ENCODE measurements around the gene PTAFR. TPM values are rescaled to one million over a fixed set of nuclear protein-coding genes. Genes with fewer than 3 reads are reported as not detected.

Gene PTAFR
- polyA plus RNA-seq, 1 donor from 2014 or later = 14.6 TPM

DNA sequence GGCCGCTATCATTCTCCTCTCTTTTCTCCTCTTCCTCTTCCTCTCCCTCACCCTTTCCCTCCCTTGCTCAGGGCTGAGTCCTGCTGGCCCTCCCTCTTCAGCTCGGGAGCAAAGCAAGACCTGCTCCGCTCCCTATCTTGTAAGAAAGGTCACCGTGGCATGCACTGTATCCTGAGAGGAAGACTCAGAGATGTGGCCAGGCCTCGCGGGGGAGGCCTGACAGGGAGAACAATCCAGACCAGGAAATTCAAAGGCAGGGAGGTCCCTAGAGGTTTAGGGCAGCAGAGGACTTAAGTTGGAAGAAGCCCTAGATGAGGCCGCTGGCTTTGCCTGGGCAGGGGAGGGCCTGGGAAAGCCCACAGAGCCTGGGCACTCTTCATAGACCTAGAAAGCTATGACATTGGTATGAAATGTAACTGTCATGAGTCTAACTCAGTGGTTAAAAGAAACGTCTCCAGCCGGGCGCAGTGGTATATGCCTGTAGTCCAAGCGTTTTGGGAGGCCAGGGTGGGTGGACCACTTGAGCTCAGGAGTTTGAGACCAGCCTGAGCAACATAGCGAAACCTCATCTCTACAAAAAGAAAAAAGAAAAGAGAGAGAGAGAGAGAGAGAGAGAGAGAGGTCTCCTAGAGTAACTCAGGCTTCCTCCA, 14.6 kb upstream of the PTAFR start:
- H3K36me3 Mint-ChIP-seq = peaks cover 2% of the 10 kb centered on the region
- H3K4me1 Mint-ChIP-seq = peaks cover 0 to 2% (median 0%) of the 10 kb centered on the region in 3 donors
- H3K27me3 Mint-ChIP-seq = no peaks in the 10 kb centered on the region
- no peak overlapping the region for H3K4me3 Mint-ChIP-seq
- no peaks in the 10 kb centered on the region for H3K9me3 Mint-ChIP-seq
- H3K27ac Mint-ChIP-seq = peak overlapping the region in 1 of 3 donors; percentile 53

GRCh38 chr1:28190337-28190979, 14.0 kb upstream of the PTAFR start:
- Mint-ChIP-seq H3K4me3 (no peak overlapping the region), H3K27me3 (no peaks in the 10 kb centered on the region), H3K27ac (no peak overlapping the region), H3K4me1 (peaks cover 0 to 2% (median 0%) of the 10 kb centered on the region in 3 donors), H3K36me3 (peaks cover 2% of the 10 kb centered on the region), H3K9me3 (no peaks in the 10 kb centered on the region)

- Mint-ChIP-seq H3K4me1 (peaks cover 17 to 21% (median 21%) of the 10 kb centered on the region in 3 donors), H3K36me3 (no peaks in the 10 kb centered on the region), H3K27ac (no peak overlapping the region), H3K4me3 (no peak overlapping the region), H3K9me3 (peaks cover 0 to 1% (median 0%) of the 10 kb centered on the region in 3 donors), H3K27me3 (no peaks in the 10 kb centered on the region)
Observed at GRCh38 chr1:28185071-28185470, 8.6 kb upstream of the PTAFR start.

DNA sequence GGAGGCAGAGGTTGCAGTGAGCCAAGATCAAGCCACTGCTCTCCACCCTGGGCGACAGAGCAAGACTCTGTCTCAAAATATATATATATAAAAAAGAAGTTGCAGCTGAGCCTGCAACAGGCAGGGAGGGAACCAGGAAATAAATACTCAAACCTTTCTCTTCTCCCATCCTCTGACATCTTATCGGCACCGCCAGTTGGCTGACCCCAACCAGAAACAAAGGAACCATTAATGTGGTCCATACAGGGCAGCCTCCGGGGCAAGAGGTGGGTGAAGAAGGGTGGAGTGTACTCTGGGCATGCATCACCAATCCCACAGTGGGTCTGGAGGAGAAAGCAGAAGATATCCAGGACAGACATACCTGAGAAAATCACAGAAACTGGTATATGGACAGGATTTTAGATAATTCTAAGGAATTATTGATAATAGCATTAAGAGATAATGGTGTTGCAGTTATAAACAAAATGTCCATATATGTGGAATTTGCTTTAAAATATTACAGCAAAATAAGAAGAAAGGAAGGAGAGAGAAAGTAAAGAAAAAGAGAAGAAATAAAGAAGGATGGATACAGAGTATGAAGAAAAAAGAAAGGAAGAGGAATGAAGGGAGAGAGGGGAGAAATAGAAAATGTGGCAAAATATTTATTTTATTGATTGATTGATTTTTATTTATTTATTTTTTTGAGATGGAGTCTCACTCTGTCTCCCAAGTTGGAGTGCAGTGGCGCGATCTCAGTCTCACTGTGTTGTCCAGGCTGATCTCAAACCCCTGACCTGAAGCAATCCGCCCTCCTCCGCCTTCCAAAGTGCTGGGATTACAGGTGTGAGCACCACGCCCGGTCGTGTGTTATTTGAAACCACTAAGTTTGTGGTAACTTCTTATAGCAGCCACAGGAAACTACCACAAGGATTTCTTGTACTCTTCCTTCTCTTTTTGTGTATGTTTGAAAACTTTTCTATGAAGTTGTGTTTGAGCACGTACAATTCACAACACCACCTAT, 4.1 kb upstream of the PTAFR start:
- H3K9me3 Mint-ChIP-seq = peaks cover 0 to 1% (median 0%) of the 10 kb centered on the region in 3 donors
- peaks cover 2% of the 10 kb centered on the region for H3K27me3 Mint-ChIP-seq
- H3K36me3 Mint-ChIP-seq = no peaks in the 10 kb centered on the region
- peaks cover 39 to 42% (median 42%) of the 10 kb centered on the region in 3 donors for H3K4me1 Mint-ChIP-seq
- H3K27ac Mint-ChIP-seq = peak overlapping the region in 1 of 3 donors; percentile 9
- peak overlapping the region in 2 of 4 donors; percentile 52 to 76 for H3K4me3 Mint-ChIP-seq

- Mint-ChIP-seq H3K36me3 (no peaks in the 10 kb centered on the region), H3K4me3 (peak overlapping the region in 2 of 4 donors; percentile 1 to 43), H3K4me1 (peaks cover 43 to 58% (median 55%) of the 10 kb centered on the region in 3 donors), H3K27ac (peak overlapping the region in 1 of 3 donors; percentile 53), H3K27me3 (peaks cover 2% of the 10 kb centered on the region), H3K9me3 (peaks cover 0 to 1% (median 0%) of the 10 kb centered on the region in 3 donors)
Observed at GRCh38 chr1:28178690-28179485, 2.4 kb upstream of the PTAFR start.

- Mint-ChIP-seq H3K27me3 (peaks cover 2% of the 10 kb centered on the region), H3K27ac (peak overlapping the region; percentile 53 to 79 (median 62)), H3K9me3 (no peaks in the 10 kb centered on the region), H3K4me1 (peaks cover 47 to 71% (median 62%) of the 10 kb centered on the region in 3 donors), H3K4me3 (peak overlapping the region; percentile 61 to 95 (median 85)), H3K36me3 (peaks cover 1% of the 10 kb centered on the region)
Observed at GRCh38 chr1:28175955-28176485, 470 bp downstream of the PTAFR start.

GRCh38 chr1:28173980-28174297, 2.6 kb downstream of the PTAFR start:
- peaks cover 44 to 68% (median 68%) of the 10 kb centered on the region in 3 donors for H3K4me1 Mint-ChIP-seq

GRCh38 chr1:28173151-28173979, 3.1 kb downstream of the PTAFR start:
- Mint-ChIP-seq H3K4me3 (peak overlapping the region; percentile 36 to 95 (median 78)), H3K36me3 (peaks cover 1% of the 10 kb centered on the region), H3K27me3 (no peaks in the 10 kb centered on the region), H3K27ac (peak overlapping the region; percentile 61 to 96 (median 86)), H3K9me3 (no peaks in the 10 kb centered on the region), H3K4me1 (peaks cover 47 to 73% (median 71%) of the 10 kb centered on the region in 3 donors)

More at GRCh38 chr1:28173980-28174297, 2.6 kb downstream of the PTAFR start:
- Mint-ChIP-seq H3K4me3 (peak overlapping the region; percentile 24 to 95 (median 85)), H3K36me3 (peaks cover 1% of the 10 kb centered on the region), H3K27ac (peak overlapping the region in 2 of 3 donors; percentile 42 to 86), H3K27me3 (peaks cover 2% of the 10 kb centered on the region), H3K9me3 (no peaks in the 10 kb centered on the region)

DNA sequence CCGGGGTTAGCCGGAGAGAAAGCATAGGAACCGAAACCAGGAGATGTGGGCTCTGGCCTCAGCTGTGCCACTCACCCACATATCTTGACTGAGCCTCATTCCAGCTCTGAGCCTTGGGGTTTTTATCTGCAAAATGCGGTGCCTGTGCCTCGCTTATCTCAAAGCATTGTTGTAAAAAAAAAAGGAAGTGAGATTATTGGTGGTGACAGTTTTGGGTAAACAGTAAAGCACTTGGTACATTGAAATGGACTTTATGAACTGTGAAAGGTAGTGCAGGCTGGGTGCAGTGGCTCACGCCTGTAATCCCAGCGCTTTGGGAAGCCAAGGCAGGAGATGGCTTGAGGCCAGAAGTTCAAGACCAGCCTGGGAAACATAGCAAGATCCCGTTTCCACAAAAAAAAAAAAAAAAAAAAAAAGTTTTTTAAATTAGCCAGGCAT, 3.8 kb downstream of the PTAFR start:
- H3K27me3 Mint-ChIP-seq = no peaks in the 10 kb centered on the region
- H3K9me3 Mint-ChIP-seq = no peaks in the 10 kb centered on the region
- peaks cover 45 to 75% (median 71%) of the 10 kb centered on the region in 3 donors for H3K4me1 Mint-ChIP-seq
- H3K36me3 Mint-ChIP-seq = peaks cover 1% of the 10 kb centered on the region
- H3K4me3 Mint-ChIP-seq = peak overlapping the region; percentile 36 to 86 (median 69)
- peak overlapping the region; percentile 61 to 96 (median 86) for H3K27ac Mint-ChIP-seq

DNA sequence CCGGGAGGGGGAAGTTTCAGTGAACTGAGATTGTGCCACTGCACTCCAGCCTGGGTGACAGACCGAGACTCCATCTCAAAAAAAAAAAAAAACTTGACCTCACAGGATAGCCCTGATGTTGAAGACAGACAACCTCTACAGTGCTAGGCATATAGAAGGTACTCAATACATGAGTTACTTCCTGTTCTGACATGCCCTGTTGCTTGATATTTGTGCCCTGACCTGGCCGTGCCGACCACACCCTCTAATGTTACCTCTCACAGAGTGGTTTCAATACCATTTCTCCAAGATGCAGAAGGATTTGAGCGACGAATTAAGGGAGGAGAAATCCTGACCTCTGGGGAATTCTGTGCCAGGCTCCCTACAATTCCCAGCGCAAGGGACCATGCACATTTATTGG, 5.2 kb downstream of the PTAFR start:
- peak overlapping the region in 2 of 3 donors; percentile 3 to 87 for H3K27ac Mint-ChIP-seq
- H3K36me3 Mint-ChIP-seq = peaks cover 1% of the 10 kb centered on the region
- H3K4me3 Mint-ChIP-seq = peak overlapping the region; percentile 2 to 86 (median 64)
- H3K4me1 Mint-ChIP-seq = peaks cover 30 to 61% (median 60%) of the 10 kb centered on the region in 3 donors
- no peaks in the 10 kb centered on the region for H3K9me3 Mint-ChIP-seq
- no peaks in the 10 kb centered on the region for H3K27me3 Mint-ChIP-seq

DNA sequence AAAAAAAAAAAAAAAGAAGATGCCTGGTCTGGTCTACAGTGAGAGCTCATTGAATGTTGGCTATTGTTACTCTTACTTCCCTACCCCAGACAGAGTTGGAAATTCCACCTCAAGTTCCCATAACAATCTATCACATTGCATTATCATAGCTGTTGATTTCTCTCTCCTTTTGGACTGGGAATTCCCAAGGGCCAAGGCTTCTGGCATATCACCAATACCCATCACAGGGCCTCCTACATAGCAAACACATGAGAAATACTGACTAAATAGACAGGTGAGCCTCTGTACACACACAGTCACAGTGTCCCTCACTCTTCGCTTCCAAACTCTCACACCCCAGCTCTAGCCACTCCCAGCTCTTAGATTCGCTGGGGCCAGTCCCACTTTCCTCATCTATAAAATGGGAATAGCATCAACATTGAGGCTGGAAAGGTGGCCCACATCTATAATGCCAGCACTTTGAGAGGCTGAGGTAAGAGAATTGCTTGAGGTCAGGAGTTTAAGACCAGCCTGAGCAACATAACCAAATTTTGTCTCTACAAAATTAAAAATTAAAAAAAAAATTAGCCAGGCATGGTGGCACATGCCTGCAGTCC, 6.4 kb downstream of the PTAFR start:
- peak overlapping the region in 2 of 4 donors; percentile 63 to 71 for H3K4me3 Mint-ChIP-seq
- no peaks in the 10 kb centered on the region for H3K9me3 Mint-ChIP-seq
- H3K4me1 Mint-ChIP-seq = peaks cover 29 to 54% (median 51%) of the 10 kb centered on the region in 3 donors
- no peaks in the 10 kb centered on the region for H3K27me3 Mint-ChIP-seq
- peak overlapping the region in 1 of 3 donors; percentile 71 for H3K27ac Mint-ChIP-seq
- H3K36me3 Mint-ChIP-seq = peaks cover 1% of the 10 kb centered on the region

DNA sequence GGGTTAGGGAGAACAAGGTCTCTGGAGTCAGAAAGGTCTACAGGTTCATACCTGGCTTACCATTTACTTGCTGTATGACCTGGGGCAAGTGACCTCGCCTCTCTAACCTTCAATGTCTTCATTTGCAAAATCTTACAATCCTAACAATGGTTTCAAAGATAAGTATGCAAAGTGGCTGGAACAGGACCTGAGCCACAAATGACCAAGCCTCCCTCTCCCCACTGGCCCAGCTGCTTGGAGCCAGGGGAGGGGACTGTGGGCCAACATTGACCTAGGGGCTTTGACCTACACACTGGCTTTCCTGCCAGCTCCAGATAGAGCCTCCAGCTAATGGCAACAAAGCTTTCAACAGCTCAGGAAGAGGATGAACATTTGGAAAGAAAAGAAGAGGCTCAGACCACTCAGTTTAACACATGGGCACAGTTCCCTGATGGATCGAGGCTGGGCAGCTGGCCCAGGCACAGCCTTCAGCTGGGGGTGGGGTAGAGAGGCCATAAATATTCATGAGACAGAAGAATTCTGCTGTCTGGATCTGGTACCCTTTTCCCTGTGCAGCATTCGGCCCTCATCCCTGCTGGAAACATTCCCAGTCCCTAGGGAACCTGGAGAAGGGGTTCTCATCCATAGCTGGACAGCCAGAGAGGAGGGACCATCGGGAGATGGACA, 12.9 kb downstream of the PTAFR start:
- peak overlapping the region in 1 of 4 donors; percentile 43 for H3K4me3 Mint-ChIP-seq
- H3K36me3 Mint-ChIP-seq = peaks cover 6% of the 10 kb centered on the region
- no peaks in the 10 kb centered on the region for H3K27me3 Mint-ChIP-seq
- no peaks in the 10 kb centered on the region for H3K9me3 Mint-ChIP-seq
- H3K27ac Mint-ChIP-seq = no peak overlapping the region
- H3K4me1 Mint-ChIP-seq = peaks cover 0 to 19% (median 15%) of the 10 kb centered on the region in 3 donors
